Endothelial cell of umbilical vein (primary cell): ENCODE measurements around the gene NOXRED1. TPM values are rescaled to one million over a fixed set of nuclear protein-coding genes. Genes with fewer than 3 reads are reported as not detected.

Experiments
- BruUV-seq: library from RNA; stranded (reverse); fragments of 400-500 nt; replicated peaks from 2 replicates; lab custom pipeline; 2021; lab: Mats Ljungman, UMichigan
- CTCF ChIA-PET: fragments of 300-600, 350-600 bp; sonication (Branson Sonifier 250); formaldehyde crosslinking; loops from one replicate; lab custom pipeline; 2021; ENCODE audit warnings: antibody characterized with exemption, inconsistent platforms; lab: Charles Lee
- POLR2A ChIA-PET: fragments of 300-600, 350-600 bp; sonication (Branson Sonifier 250); formaldehyde crosslinking; loops from one replicate; lab custom pipeline; 2021; ENCODE audit warnings: antibody characterized with exemption, inconsistent platforms; lab: Charles Lee
- DNase-seq: peaks from one replicate; pipeline ENCODE4 v3.0.0-alpha.2; 2011; ENCODE audit warnings: low read depth, low spot score
- FAIRE-seq: peaks from 2 replicates; lab custom pipeline; 2011; peaks lifted over from hg19 to GRCh38; lab: Jason Lieb, UNC
- H2AFZ ChIP-seq: 2 replicates; pipeline ENCODE4 v1.6.0; 2012; ENCODE audit warnings: low read depth, low read length, control low read depth, inconsistent platforms
- H3K27ac ChIP-seq: 2 replicates; pipeline ENCODE4 v1.5.1; 2011; ENCODE audit warnings: low read depth, mild to moderate bottlenecking, control low read depth, low read length, moderate library complexity; ENCODE audit not compliant: insufficient read depth
- H3K27me3 ChIP-seq, 2 experiments: 2 replicates each; pipeline versions ENCODE4 v1.6.0 to v1.6.1; 2011; ENCODE audit warnings: low read length in 2 of 2, mixed read lengths in 1 of 2; ENCODE audit not compliant: control insufficient read depth in 2 of 2, insufficient read depth in 2 of 2
- H3K36me3 ChIP-seq, 2 experiments: 2 replicates in 1 of 2; 3 replicates in 1 of 2; pipeline ENCODE4 v1.5.1; 2011; ENCODE audit warnings: low read length in 2 of 2, mild to moderate bottlenecking in 1 of 2, moderate library complexity in 1 of 2; ENCODE audit not compliant: control insufficient read depth in 2 of 2, insufficient read depth in 2 of 2; ENCODE audit errors: extremely low read depth in 1 of 2
- H3K4me1 ChIP-seq: 3 replicates; pipeline ENCODE4 v1.5.1; 2011; ENCODE audit warnings: mild to moderate bottlenecking, low read length; ENCODE audit not compliant: control insufficient read depth, insufficient read depth; ENCODE audit errors: extremely low read depth
- H3K4me2 ChIP-seq: 2 replicates; pipeline ENCODE4 v1.6.1; 2011; ENCODE audit warnings: low read length, control low read depth, mixed read lengths; ENCODE audit not compliant: insufficient read depth
- H3K4me3 ChIP-seq, 3 experiments: fragments of 200-600 bp in 1 of 3; sonication (generic), shearing (Covaris generic) in 1 of 3; replicated peaks in 1 of 3; 2 replicates each; pipeline ENCODE4 v1.5.1; 2011 to 2016; ENCODE audit warnings: control low read depth in 3 of 3, low read length in 3 of 3, mild to moderate bottlenecking in 2 of 3, inconsistent platforms in 1 of 3, low read depth in 1 of 3, moderate library complexity in 1 of 3; ENCODE audit not compliant: insufficient read depth in 1 of 3
- H3K79me2 ChIP-seq: 2 replicates; pipeline ENCODE4 v1.6.0; 2012; ENCODE audit warnings: low read length, inconsistent platforms; ENCODE audit not compliant: control insufficient read depth, insufficient read depth
- H3K9ac ChIP-seq: replicated peaks from 2 replicates; pipeline ENCODE3; 2011; ENCODE audit warnings: low read length, control low read depth; ENCODE audit not compliant: insufficient read depth; ENCODE audit errors: extremely low read depth
- H3K9me1 ChIP-seq: replicated peaks from 3 replicates; pipeline ENCODE4 v1.6.0; 2011; ENCODE audit warnings: mild to moderate bottlenecking, low read length; ENCODE audit not compliant: control insufficient read depth, insufficient read depth; ENCODE audit errors: extremely low read depth
- H3K9me3 ChIP-seq: replicated peaks from 2 replicates; pipeline ENCODE4 v1.5.1; 2012; ENCODE audit warnings: low read length, inconsistent platforms; ENCODE audit not compliant: control insufficient read depth, insufficient read depth
- H4K20me1 ChIP-seq: replicated peaks from 2 replicates; pipeline ENCODE3; 2011; ENCODE audit warnings: mild to moderate bottlenecking, low read length; ENCODE audit not compliant: control insufficient read depth, insufficient read depth; ENCODE audit errors: extremely low read depth
- CTCF ChIP-seq, 2 donors: IDR thresholded peaks; 1 replicate in 1 of 2; 2 replicates in 1 of 2; pipeline ENCODE4 v1.5.1; 2011; ENCODE audit warnings: low read length in 2 of 2, mild to moderate bottlenecking in 2 of 2, moderate library complexity in 2 of 2, control low read depth in 1 of 2, inconsistent platforms in 1 of 2, low read depth in 1 of 2; ENCODE audit not compliant: insufficient read depth in 1 of 2; ENCODE audit errors: extremely low read depth in 1 of 2
- EZH2 ChIP-seq: IDR thresholded peaks from 2 replicates; pipeline ENCODE4 v1.6.1; 2012; ENCODE audit warnings: borderline replicate concordance, low read depth, mild to moderate bottlenecking, moderate library complexity, low read length, inconsistent platforms; ENCODE audit not compliant: severe bottlenecking
- FOS ChIP-seq: IDR thresholded peaks from 2 replicates; pipeline ENCODE4 v1.6.1; 2011; ENCODE audit warnings: mild to moderate bottlenecking, low read length, moderate library complexity, borderline replicate concordance; ENCODE audit not compliant: insufficient read depth
- GATA2 ChIP-seq: IDR thresholded peaks from 2 replicates; pipeline ENCODE4 v1.7.0; 2011; ENCODE audit warnings: low read depth, mild to moderate bottlenecking, moderate library complexity, mixed read lengths, low read length; ENCODE audit not compliant: insufficient read length, insufficient read depth
- JUN ChIP-seq: IDR thresholded peaks from 2 replicates; pipeline ENCODE4 v1.6.1; 2011; ENCODE audit warnings: borderline replicate concordance, low read depth; ENCODE audit not compliant: insufficient read length, insufficient read depth
- MYC ChIP-seq: IDR thresholded peaks from one replicate; pipeline ENCODE4 v1.6.1; 2011; ENCODE audit warnings: mild to moderate bottlenecking, low read depth, low read length
- POLR2A ChIP-seq: IDR thresholded peaks from 2 replicates; pipeline ENCODE4 v1.6.1; 2012; ENCODE audit warnings: low read depth, mild to moderate bottlenecking, control low read depth, low read length
- POLR2AphosphoS5 ChIP-seq: IDR thresholded peaks from 2 replicates; pipeline ENCODE4 v1.6.1; 2012; ENCODE audit warnings: low read depth, mild to moderate bottlenecking, control low read depth, low read length, moderate library complexity; ENCODE audit not compliant: insufficient read depth
- dilution Hi-C: fragments of 300-500 bp; cut with MboI; formaldehyde crosslinking; loops from one replicate; pipeline ENCODE4 v1.15.0; 2019; ENCODE audit warnings: low sequenced_read_pairs; ENCODE audit not compliant: extremely low pct_ligation_motif_present
- intact Hi-C: fragments of 100-400 bp; cut with micrococcal nuclease; formaldehyde crosslinking; loops from one replicate; pipeline ENCODE4 v1.10.0; 2022
- polyA plus RNA-seq, 4 experiments: library from polyadenylated mRNA; depleted of rRNA in 3 of 4; stranded (reverse) in 3 of 4; unstranded in 1 of 4; fragments of >200 nt; gene quantifications; 2 replicates each; pipeline versions ENCODE4 v1.2.1 to v1.2.3, GENCODE V29; 2011 to 2012; ENCODE audit warnings: missing spikeins in 1 of 4
- total RNA-seq: library from RNA; stranded (reverse); gene quantifications from 2 replicates; pipeline ENCODE4 v1.2.3, GENCODE V29; 2021
- TF ChIP-seq, protein P1 (sequence below): IDR thresholded peaks from 2 replicates; pipeline ENCODE4 v1.6.1; 2011; ENCODE audit not compliant: insufficient read depth, insufficient read length

NOXRED1 gene
- total and polyA plus RNA-seq, 2 donors (not counting 3 experiments of a cell fraction or from before 2014, with no cell fraction given), result 0.15 to 0.33 TPM

- H3K9me1 ChIP-seq, result peaks cover 3% of the 10 kb centered on the region
- dilution Hi-C loops, result no loop called here
- no peak for DNase-seq
- no peaks in the 10 kb centered on the region for H3K4me1 ChIP-seq
- no peak for FAIRE-seq
- no peaks in the 10 kb centered on the region for H3K79me2 ChIP-seq
- H3K9me3 ChIP-seq, result no peaks in the 10 kb centered on the region
- no peaks in the 10 kb centered on the region for H4K20me1 ChIP-seq
- H3K27ac ChIP-seq, result no peak overlapping the region
- TF ChIP-seq CTCF (IDR thresholded peaks at IDR 0.05; ENCODE audit: extremely low read depth in 1 of 2, insufficient read depth in 1 of 2, low read depth in 1 of 2, low read length in 2 of 2), result no peak
- TF ChIP-seq EZH2, result no peak
- TF ChIP-seq MYC, result no peak
- TF ChIP-seq POLR2A, result no peak
- no peak for TF ChIP-seq POLR2AphosphoS5
- no peak for TF ChIP-seq FOS
- TF ChIP-seq JUN, result no peak
- TF ChIP-seq GATA2, result no peak
- TF ChIP-seq, protein P1, sequence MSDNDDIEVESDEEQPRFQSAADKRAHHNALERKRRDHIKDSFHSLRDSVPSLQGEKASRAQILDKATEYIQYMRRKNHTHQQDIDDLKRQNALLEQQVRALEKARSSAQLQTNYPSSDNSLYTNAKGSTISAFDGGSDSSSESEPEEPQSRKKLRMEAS, result no peak
- intact Hi-C loops, result no loop called here
- POLR2A ChIA-PET, result no interaction called here
- no TSS peak for BruUV-seq
- CTCF ChIA-PET, result no interaction called here
- no peaks in the 10 kb centered on the region for H3K27me3 ChIP-seq
- no peak overlapping the region for H2AFZ ChIP-seq
- no peaks in the 10 kb centered on the region for H3K36me3 ChIP-seq
- H3K4me2 ChIP-seq, result no peak overlapping the region
- no peak overlapping the region for H3K4me3 ChIP-seq
- no peak overlapping the region for H3K9ac ChIP-seq
Observed at GRCh38 chr14:77355811-77356210, 67.5 kb downstream of the NOXRED1 start.
